Common myeloid progenitor, CD34-positive (primary cell): Measurements from ENCODE around the gene ZCRB1.

Source experiments
- CTCF ChIA-PET: fragments of 350-600 bp; sonication (Branson Sonifier 250); formaldehyde crosslinking; loops from one replicate; lab custom pipeline; 2021; ENCODE audit warnings: antibody characterized with exemption; lab: Charles Lee
- POLR2A ChIA-PET: fragments of 350-600 bp; sonication (Branson Sonifier 250); formaldehyde crosslinking; loops from one replicate; lab custom pipeline; 2021; ENCODE audit warnings: antibody characterized with exemption; lab: Charles Lee
- DNase-seq, 3 donors: peaks; one replicate each; pipeline versions ENCODE4 v3.0.0 to v3.0.0-alpha.2; 2013
- H3K27ac ChIP-seq, 2 experiments: 1 replicate in 1 of 2; 2 replicates in 1 of 2; pipeline ENCODE4 v1.7.0; 2013; ENCODE audit warnings: inconsistent platforms in 2 of 2, low read length in 2 of 2, mild to moderate bottlenecking in 2 of 2, low read depth in 1 of 2, moderate library complexity in 1 of 2; ENCODE audit not compliant: severe bottlenecking in 2 of 2, insufficient read depth in 1 of 2, poor library complexity in 1 of 2
- H3K27me3 ChIP-seq, 5 experiments: replicated peaks in 2 of 5; 1 replicate in 3 of 5; 2 replicates in 2 of 5; pipeline versions ENCODE4 v1.6.1 to v1.7.0; 2013; ENCODE audit warnings: low read length in 4 of 5, mild to moderate bottlenecking in 2 of 5, moderate library complexity in 2 of 5, inconsistent platforms in 1 of 5; ENCODE audit not compliant: insufficient read depth in 5 of 5, control insufficient read depth in 4 of 5
- H3K36me3 ChIP-seq, 4 experiments: 1 replicate in 2 of 4; 2 replicates in 2 of 4; pipeline versions ENCODE4 v1.6.1 to v1.7.0; 2013; ENCODE audit warnings: low read length in 3 of 4, control low read depth in 1 of 4, mild to moderate bottlenecking in 1 of 4; ENCODE audit not compliant: control insufficient read depth in 4 of 4, insufficient read depth in 4 of 4
- H3K4me1 ChIP-seq, 4 experiments: 1 replicate in 3 of 4; 2 replicates in 1 of 4; pipeline versions ENCODE4 v1.6.1 to v1.7.1; 2013; ENCODE audit warnings: low read length in 3 of 4, mild to moderate bottlenecking in 3 of 4, control low read depth in 1 of 4, inconsistent platforms in 1 of 4, moderate library complexity in 1 of 4; ENCODE audit not compliant: control insufficient read depth in 4 of 4, insufficient read depth in 4 of 4; ENCODE audit errors: control extremely low read depth in 1 of 4
- H3K4me3 ChIP-seq, 7 experiments: 1 replicate in 4 of 7; 2 replicates in 3 of 7; pipeline versions ENCODE4 v1.5.1 to v1.7.0; 2013; ENCODE audit warnings: mild to moderate bottlenecking in 7 of 7, low read length in 6 of 7, moderate library complexity in 6 of 7, inconsistent platforms in 2 of 7, low read depth in 2 of 7, control low read depth in 1 of 7; ENCODE audit not compliant: insufficient read depth in 4 of 7, control insufficient read depth in 1 of 7; ENCODE audit errors: extremely low read depth in 1 of 7
- H3K9me3 ChIP-seq, 5 experiments: 1 replicate in 4 of 5; 2 replicates in 1 of 5; pipeline versions ENCODE4 v1.6.1 to v1.7.1; 2013; ENCODE audit warnings: low read length in 4 of 5, mild to moderate bottlenecking in 2 of 5, inconsistent platforms in 1 of 5, low read depth in 1 of 5, moderate library complexity in 1 of 5; ENCODE audit not compliant: control insufficient read depth in 4 of 5, insufficient read depth in 2 of 5; ENCODE audit errors: control extremely low read depth in 1 of 5
- WGBS: methylation state at CpG from one replicate; pipeline ENCODE4 v1.1.5; 2013; ENCODE audit not compliant: insufficient coverage; 5-methylcytosine and 5-hydroxymethylcytosine counted together

The ZCRB1 gene

DNA sequence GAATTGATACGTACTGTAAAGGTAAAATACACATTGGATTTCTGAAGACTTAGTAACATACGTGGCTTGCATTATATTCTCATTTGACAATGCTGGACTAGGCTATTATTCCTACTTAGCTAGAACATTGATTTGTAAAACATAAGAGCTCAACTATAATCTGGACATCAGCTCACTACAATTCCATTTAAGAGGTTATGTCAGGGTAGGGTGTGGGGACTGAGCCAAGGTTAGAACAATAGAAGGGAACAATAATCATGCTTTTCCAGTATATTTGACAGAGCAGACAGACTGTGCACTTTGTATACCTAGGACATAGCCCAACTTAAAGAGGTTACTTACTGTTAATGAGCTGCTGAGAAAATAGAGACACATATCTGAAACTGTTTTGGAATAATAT, 10.8 kb downstream of the ZCRB1 start:
- Histone ChIP-seq H3K4me3 (no peak overlapping the region), H3K4me1 (no peaks in the 10 kb centered on the region), H3K27ac (no peak overlapping the region), H3K9me3 (no peaks in the 10 kb centered on the region), H3K27me3 (no peaks in the 10 kb centered on the region), H3K36me3 (peaks cover 7 to 30% (median 17%) of the 10 kb centered on the region in 4 experiments)
- POLR2A ChIA-PET: no interaction called here
- DNase-seq: no peak
- no CpG with 5 or more reads among the region's 2 CpGs for WGBS
- CTCF ChIA-PET: no interaction called here

DNA sequence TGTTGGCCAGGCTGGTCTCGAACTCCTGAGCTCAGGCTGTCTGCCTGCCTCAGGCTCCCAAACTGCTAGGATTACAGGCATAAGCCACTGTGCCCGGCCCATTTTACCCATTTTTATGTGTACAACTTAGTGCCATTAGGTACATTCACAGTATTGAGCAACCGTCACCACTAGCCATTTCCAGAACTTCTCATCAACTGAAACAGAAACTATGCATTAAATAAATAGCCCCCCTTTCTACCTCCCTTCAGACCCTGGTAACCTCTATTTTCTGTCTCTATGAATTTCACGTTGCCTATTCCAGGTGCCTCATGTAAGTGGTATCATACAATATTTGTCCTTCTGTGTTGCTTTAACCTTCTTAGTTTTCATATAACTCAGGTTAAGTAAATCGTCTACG, 15.9 kb downstream of the ZCRB1 start:
- Histone ChIP-seq H3K9me3 (no peaks in the 10 kb centered on the region), H3K4me3 (no peak overlapping the region), H3K27me3 (no peaks in the 10 kb centered on the region), H3K4me1 (no peaks in the 10 kb centered on the region), H3K27ac (no peak overlapping the region), H3K36me3 (peaks cover 2 to 12% (median 10%) of the 10 kb centered on the region in 4 experiments)
- ChIA-PET CTCF (interaction anchor here (0.9 kb wide), 1 partner anchor 14 kb away, joined by 4 read pairs; no protein-coding TSS in a partner anchor), POLR2A (no interaction called here)
- WGBS: 92% methylated on average over 6 of the region's 6 CpGs
- no peak for DNase-seq

DNA sequence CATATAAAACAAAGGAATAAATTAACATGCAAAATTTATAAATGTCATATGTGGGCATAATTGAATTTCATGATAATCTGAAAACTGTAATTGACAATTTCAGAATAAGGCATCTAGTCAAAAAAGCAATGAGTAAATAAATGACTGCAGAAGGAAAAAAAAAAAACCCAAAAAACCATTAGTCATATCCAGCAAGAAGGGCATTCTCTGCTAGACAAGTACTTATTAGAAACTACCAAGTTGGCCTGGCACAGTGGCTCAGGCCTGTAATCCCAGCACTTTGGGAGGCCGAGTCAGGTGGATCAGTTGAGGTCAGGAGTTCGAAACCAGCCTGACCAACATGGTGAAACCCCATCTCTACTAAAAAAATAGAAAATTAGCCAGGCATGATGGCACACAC, 17.5 kb downstream of the ZCRB1 start:
- CTCF ChIA-PET: no interaction called here
- whole genome bisulfite sequencing: no CpG with 5 or more reads among the region's 2 CpGs

DNA sequence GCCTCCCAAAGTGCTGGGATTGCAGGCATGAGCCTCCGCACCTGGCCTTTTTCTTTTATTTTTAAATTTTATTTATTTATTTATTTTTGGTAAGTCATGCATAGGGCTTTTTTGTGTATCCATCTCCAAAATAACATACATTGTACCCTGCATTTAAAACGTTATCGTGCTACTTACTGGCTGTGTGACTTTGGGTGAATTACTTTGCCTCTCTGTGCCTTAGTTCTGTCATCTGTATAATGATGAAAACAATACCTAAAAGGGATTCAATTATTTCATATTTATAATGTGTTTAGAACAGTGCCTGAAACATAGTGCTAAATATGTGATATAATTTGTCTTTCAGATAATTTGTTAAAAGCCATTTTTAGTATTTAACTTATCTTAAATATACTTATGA, 19.6 kb downstream of the ZCRB1 start:
- CTCF ChIA-PET: interaction anchor here (1.8 kb wide), 1 partner anchor 10 kb away, joined by 5 read pairs; no protein-coding TSS in a partner anchor
- Histone ChIP-seq H3K4me1 (no peaks in the 10 kb centered on the region), H3K36me3 (no peaks in the 10 kb centered on the region), H3K9me3 (no peaks in the 10 kb centered on the region), H3K27ac (no peak overlapping the region), H3K27me3 (no peaks in the 10 kb centered on the region), H3K4me3 (no peak overlapping the region)
- WGBS: no CpG with 5 or more reads among the region's 3 CpGs
- POLR2A ChIA-PET: no interaction called here
- no peak for DNase-seq

More for the DNA sequence above, 17.5 kb downstream of the ZCRB1 start:
- Histone ChIP-seq H3K9me3 (no peaks in the 10 kb centered on the region), H3K4me1 (no peaks in the 10 kb centered on the region), H3K27me3 (no peaks in the 10 kb centered on the region), H3K4me3 (no peak overlapping the region), H3K27ac (no peak overlapping the region), H3K36me3 (peaks cover 0 to 6% (median 3%) of the 10 kb centered on the region in 4 experiments)
- no peak for DNase-seq
- POLR2A ChIA-PET: no interaction called here

DNA sequence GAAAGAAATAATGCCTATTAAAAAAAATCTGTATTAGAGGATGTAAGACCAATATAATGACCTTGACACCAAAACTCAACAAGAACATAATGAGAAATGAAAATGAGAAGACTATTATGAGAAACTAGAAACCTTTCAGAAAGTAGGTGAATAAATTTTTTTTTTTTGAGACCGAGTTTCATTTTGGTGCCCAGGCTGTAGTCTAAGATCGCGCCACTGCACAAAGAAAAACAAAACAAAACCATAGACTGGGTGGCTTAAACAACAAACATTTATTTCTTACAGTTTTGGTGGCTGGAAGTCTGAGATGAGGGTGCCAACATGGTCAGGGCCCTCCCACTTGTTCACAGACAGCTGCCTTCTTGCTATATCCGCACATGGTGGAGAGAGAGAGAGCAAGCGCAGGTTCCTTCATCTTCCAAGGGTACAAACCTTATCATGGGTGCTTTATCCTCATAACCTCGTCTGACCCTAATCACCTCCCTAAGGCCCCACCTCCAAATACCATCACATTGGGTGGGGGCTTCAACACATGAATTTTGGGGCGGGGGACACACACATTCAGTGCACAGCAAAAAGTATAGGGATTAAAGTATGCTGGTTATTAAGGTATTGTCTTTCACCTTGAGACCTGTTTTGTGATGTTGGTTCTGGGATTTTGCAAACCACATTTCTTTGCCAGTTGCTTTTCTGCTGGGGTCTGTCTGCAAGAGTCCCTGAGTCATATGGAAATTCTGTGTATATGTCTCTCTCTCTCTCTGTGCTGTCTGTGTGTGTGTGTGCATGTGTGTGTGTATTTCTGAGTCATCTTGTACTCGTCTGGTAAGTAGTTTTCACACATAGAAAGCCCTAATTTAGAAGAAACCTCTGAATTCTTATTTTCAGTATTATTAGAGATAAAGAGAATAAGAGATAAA, 26.2 kb downstream of the ZCRB1 start:
- Histone ChIP-seq H3K27me3 (no peaks in the 10 kb centered on the region), H3K9me3 (peaks cover 0 to 2% (median 0%) of the 10 kb centered on the region in 5 experiments), H3K4me1 (no peaks in the 10 kb centered on the region), H3K36me3 (no peaks in the 10 kb centered on the region), H3K4me3 (no peak overlapping the region), H3K27ac (no peak overlapping the region)
- peak; percentile 14 to 71 (median 49) for DNase-seq
- 100% methylated on average over 1 of the region's 8 CpGs for WGBS
- ChIA-PET CTCF (interaction anchor here (1.2 kb wide), 1 partner anchor 15 kb away, joined by 4 read pairs; no protein-coding TSS in a partner anchor), POLR2A (no interaction called here)

DNA sequence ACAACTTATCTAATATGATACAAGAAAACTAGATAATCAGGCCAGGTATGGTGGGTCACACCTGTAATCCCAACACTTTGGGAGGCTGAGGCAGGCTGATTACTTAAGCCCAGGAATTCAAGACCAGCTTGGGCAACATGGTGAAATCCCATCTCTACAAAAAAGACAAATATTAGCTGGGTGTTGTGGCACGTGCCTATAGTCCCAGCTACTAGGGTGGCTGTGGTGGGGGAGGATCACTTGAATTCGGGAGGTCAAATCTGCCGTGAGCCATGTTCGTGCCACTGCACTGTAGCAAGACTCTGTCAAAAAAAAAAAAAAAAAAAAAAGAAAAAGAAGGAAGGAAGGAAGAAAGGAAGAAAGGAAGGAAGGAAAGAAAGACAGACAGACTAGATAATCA, 27.0 kb downstream of the ZCRB1 start:
- WGBS: no CpG with 5 or more reads among the region's 4 CpGs
- Histone ChIP-seq H3K4me3 (no peak overlapping the region), H3K4me1 (no peaks in the 10 kb centered on the region), H3K27ac (no peak overlapping the region), H3K36me3 (no peaks in the 10 kb centered on the region), H3K9me3 (peaks cover 0 to 2% (median 0%) of the 10 kb centered on the region in 5 experiments), H3K27me3 (no peaks in the 10 kb centered on the region)
- no peak for DNase-seq
- ChIA-PET POLR2A (no interaction called here), CTCF (interaction anchor here (1.2 kb wide), 1 partner anchor 14 kb away, joined by 4 read pairs; no protein-coding TSS in a partner anchor)

DNA sequence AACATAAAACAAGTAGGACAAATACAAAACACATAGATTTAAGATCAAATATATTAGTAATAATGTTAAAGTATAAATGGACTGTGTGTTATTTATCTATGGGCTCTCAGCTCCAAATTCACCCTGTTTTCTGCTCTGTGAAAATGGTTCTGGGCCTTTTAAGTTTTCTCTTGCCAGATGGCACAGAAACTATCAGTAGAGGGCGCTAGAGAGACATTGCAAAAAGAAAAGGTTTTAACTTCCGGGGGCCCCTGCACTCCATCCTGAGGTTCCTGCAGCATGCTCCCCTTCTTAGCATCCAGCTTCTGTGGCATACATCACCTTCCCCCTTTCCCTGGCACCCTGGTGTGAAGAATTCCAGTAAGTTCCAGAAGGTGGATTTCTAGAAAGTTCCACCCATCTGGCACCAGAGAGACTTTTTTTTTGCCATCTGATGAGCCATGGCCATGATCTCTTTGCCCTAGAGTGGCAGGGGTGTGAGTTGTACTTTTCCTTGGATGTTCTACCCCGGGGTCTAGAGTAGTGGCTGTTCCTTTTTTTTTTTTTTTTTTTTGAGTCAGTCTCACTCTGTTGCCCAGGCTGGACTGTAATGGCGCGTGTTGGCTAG, 29.3 kb downstream of the ZCRB1 start:
- H3K4me3 ChIP-seq: no peak overlapping the region
- POLR2A ChIA-PET: no interaction called here
- H3K36me3 ChIP-seq: no peaks in the 10 kb centered on the region
- no peaks in the 10 kb centered on the region for H3K4me1 ChIP-seq
- CTCF ChIA-PET: interaction anchor here (1.1 to 2.0 kb wide), 3 partner anchors 9 to 13 kb away, joined by 4 to 6 read pairs (median 5); no protein-coding TSS in a partner anchor
- H3K27ac ChIP-seq: no peak overlapping the region
- H3K9me3 ChIP-seq: peaks cover 0 to 2% (median 0%) of the 10 kb centered on the region in 5 experiments
- 100% methylated on average over 4 of the region's 5 CpGs for WGBS
- H3K27me3 ChIP-seq: no peaks in the 10 kb centered on the region
- DNase-seq: peak; percentile 33 to 61 (median 60)
